GM15510 (cell line): Measurements from ENCODE around the gene PROZ.

Experiments
- POLR2A ChIP-seq: IDR thresholded peaks from 3 replicates; pipeline ENCODE4 v1.6.1; 2011; ENCODE audit warnings: borderline replicate concordance; ENCODE audit not compliant: insufficient read length; ENCODE audit errors: extremely low read depth

Gene PROZ

DNA sequence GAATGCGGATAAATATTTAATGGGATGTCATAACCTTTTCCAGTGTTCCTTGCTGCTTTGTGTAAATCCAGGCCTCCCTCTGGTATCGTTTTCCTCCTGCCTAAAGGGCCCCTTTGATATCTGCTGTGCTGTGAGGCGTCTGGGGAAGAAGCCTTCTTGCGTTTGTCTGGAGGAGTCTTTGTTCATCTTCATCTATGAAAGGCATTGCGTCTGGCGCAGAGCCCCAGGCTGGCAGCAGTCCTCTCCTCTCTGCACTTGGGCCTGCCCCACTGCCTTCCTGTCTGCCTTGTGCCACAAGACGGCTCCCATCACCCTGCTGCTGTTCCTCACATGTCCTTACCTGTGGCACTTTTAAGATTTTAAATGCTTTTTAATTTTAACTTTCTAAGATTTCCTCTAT is 9.8 kb downstream of the PROZ start:
- TF ChIP-seq POLR2A, result no peak

- TF ChIP-seq POLR2A, result no peak
Measured at GRCh38 chr13:113169277-113170272, 11.1 kb downstream of the PROZ start.

DNA sequence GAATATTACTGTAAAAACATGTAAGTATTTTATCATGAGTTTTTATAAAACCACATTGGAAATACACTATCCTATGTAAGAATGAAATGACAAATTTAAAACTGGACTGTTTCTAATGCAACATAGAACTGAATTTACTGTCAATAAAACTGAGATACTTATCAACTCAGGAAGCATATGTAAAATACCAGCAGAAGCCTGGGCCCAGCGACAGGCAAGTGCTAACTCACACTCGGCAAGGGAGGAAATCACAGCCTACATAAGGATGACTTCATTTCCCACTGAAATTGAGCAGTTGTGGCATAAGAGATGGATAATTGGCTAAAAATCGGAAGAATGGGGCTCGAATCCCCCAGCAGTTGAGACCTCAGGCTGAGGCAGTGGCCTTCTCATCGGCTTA is 12.1 kb downstream of the PROZ start:
- no peak for TF ChIP-seq POLR2A

DNA sequence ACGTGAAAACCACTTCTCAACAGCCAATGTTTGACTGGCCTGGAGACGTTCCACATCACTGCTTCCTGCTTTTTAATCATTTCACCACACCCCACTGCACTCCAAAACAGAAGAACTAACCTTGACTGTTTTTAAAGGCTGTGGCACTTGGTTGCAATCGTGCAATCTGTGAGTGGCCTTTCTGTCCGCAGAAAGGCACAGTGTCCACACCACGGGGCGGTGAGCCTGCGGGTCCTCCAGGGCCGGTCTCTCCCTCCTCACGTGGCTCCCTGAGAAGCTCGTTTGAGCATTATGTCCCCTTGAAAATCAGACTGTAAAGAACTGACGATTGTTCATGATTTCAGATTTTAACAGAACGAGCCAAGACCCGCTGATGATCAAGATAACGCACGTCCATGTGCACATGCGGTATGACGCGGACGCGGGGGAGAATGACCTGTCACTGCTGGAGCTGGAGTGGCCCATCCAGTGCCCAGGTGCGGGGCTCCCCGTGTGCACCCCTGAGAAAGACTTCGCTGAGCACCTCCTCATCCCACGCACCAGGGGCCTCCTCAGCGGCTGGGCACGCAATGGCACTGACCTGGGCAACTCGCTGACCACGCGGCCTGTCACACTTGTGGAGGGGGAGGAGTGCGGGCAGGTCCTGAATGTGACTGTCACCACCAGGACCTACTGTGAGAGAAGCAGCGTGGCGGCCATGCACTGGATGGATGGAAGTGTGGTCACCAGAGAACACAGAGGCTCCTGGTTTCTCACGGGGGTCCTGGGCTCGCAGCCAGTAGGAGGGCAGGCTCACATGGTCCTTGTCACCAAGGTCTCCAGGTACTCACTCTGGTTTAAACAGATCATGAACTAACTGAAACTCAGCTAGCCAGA is 13.0 kb downstream of the PROZ start:
- TF ChIP-seq POLR2A, result no peak

DNA sequence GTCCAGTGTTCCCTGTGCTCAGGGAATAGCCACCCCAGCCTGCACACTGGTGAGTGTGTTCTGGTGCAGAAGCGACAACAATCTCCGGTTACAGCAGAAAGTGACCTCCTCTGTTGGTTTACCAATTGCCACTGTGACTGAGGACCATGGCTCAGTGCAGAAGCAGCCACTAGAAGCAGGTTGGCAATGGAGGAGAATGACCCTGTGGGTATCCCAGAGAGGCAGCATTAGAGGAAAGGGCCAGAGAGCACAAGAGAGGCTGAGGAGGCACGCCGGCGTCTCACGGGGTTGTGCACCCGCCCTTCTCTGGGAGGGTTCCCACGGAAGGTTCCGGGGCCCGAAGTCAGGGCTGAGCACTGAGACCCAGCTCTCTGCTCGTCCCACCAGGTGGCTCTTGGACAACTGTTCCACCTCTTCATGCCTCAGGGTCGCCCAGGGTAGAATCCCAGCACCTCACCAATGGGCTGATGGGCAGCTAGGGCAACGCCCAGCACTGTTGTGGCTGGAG is 14.0 kb downstream of the PROZ start:
- no peak for TF ChIP-seq POLR2A

GRCh38 chr13:113176280-113176679 is 17.8 kb downstream of the PROZ start:
- TF ChIP-seq POLR2A, result no peak

- no peak for TF ChIP-seq POLR2A
Measured at GRCh38 chr13:113176822-113177221, 18.4 kb downstream of the PROZ start.

DNA sequence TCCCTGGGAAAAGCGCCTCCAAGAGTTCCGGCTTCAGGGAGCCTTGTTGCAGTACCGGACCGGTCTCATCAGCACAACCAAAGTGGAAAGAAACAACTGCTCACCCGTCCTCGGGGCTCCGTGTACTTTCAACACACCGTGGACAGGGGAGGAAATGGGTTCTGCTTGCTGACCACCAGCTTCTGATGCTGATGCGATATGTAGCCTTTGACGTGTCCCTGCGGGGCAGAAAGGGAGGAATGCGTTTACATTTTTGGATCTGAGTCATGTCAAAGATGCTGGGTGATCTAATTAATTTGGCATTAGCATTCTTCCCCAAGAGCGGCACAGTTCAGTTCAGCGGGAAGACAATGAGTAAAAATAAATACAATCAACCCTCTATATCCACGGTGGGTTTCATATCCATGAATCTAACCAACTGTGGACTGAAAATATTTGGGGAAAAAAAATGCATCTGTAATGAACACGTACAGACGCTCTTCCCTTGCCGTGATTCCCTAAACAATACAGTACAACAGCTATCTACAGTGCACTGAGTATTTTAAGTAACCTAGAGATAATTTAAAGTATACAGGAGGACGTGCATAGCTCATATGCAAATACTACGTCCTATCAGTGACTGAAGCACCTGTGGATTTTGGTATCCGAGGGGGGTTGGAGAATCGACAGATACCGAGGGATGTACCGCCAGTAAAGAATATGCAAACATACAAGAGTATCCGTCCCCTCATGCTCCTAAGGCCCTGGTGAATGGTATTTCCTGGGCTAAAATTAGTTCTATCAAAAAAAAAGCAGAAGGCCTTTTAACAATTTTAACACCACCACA is 19.8 kb downstream of the PROZ start:
- TF ChIP-seq POLR2A, result no peak

DNA sequence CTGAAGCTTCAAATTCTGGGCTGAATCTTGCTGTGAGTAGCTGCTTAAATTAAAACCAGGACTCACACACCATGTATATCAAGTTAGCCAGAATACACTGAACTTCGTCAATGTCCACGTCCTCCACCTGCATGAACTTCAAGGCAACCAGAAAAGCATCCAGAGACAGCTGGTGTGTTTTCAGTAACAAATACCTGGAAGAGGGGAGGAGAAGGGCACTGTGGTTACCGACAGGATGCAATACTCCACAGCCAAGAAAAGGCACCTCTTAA is 20.4 kb downstream of the PROZ start:
- no peak for TF ChIP-seq POLR2A

DNA sequence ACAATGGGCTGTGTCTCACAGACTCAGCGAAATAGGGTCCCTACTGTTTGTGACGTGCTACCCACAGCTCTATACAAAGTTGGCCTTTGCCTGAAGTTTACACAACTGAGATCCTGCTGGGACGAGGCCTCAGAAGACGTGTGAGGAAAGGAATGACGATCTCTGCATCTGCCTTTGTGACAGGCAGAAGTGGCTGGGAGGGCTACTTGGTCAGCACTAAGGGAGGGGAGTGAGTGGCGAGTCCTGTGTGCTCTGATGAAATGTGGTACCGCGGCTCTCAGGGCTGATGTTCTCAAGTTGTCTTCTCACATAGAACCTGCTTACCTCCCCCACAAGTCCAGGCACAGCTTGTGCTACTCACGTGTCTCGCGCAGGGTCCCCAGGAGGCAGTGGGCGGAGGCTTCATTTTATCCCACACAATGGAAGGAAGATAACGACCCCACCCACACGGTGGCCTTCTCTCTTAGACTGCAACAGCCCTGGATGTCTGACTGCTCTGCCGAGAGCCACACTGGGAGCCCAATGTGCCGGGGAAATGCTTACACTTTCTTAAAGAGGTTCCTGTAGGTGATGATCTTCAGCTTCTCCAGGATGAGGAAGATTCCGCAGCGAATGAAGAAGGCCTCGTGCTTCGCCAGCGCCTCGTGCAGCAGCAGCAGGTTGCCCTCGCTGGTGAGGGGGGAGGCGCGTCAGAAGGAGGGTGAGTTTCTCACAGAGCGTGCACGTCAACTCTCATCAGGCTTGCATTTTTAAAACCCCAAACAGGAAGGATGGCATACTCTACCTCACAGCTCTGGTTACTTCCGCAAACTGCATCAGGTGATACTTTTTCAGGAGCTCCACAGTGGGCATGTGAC is 21.2 kb downstream of the PROZ start:
- no peak for TF ChIP-seq POLR2A

GRCh38 chr13:113182046-113182445 is 23.6 kb downstream of the PROZ start:
- TF ChIP-seq POLR2A, result no peak

GRCh38 chr13:113183450-113184129 is 25.1 kb downstream of the PROZ start:
- no peak for TF ChIP-seq POLR2A

GRCh38 chr13:113184568-113185440 is 26.4 kb downstream of the PROZ start:
- no peak for TF ChIP-seq POLR2A
